Lower leg skin (tissue), 3 donors: ENCODE results near the gene GJB2.

Experiments
- POLR2A ChIP-seq, 2 donors: fragments of 450-650 bp; IDR thresholded peaks; one replicate each; pipeline ENCODE4 v1.6.1; 2016 to 2017; ENCODE audit warnings: antibody characterized with exemption in 2 of 2, mild to moderate bottlenecking in 1 of 2, moderate library complexity in 1 of 2
- TF ChIP-seq, protein P1 (sequence below), 3 donors: fragments of 450-650 bp; IDR thresholded peaks; one replicate each; pipeline ENCODE4 v1.5.1; 2016; ENCODE audit warnings: antibody characterized with exemption in 3 of 3, mild to moderate bottlenecking in 3 of 3, moderate library complexity in 2 of 3

DNA sequence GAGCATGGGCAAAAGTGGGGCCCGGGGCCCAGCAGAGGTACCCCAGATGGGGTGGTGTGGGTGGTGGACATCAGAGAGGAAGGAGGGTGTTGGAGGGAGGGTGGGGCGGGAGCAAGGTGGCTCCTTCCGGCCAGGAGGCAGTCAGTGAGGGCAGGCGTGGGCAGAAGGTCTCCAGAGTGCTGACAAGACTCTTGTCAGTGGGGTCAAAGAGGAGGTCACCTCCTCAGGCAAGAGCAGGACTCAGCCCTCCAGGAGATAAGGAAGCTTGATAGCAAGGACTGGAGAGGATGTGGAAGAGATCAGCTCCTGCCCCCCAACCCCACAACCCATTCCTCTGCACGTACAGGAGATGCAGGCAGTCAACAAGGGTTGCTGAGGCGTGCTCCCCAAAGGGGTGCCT is 41.7 kb downstream of the GJB2 start:
- no peak for TF ChIP-seq POLR2A (IDR thresholded peaks at IDR 0.05)
- TF ChIP-seq, protein P1, sequence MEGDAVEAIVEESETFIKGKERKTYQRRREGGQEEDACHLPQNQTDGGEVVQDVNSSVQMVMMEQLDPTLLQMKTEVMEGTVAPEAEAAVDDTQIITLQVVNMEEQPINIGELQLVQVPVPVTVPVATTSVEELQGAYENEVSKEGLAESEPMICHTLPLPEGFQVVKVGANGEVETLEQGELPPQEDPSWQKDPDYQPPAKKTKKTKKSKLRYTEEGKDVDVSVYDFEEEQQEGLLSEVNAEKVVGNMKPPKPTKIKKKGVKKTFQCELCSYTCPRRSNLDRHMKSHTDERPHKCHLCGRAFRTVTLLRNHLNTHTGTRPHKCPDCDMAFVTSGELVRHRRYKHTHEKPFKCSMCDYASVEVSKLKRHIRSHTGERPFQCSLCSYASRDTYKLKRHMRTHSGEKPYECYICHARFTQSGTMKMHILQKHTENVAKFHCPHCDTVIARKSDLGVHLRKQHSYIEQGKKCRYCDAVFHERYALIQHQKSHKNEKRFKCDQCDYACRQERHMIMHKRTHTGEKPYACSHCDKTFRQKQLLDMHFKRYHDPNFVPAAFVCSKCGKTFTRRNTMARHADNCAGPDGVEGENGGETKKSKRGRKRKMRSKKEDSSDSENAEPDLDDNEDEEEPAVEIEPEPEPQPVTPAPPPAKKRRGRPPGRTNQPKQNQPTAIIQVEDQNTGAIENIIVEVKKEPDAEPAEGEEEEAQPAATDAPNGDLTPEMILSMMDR (IDR thresholded peaks at IDR 0.05) = no peak
